Measurements from ENCODE around the gene ANKIB1.

The ANKIB1 gene

GRCh38 chr7:92368741-92369140, 123.0 kb downstream of the ANKIB1 start:
- no peak for DNase-seq (ENCODE audit: low read depth in 2 of 2)
- TF ChIP-seq, protein P1, sequence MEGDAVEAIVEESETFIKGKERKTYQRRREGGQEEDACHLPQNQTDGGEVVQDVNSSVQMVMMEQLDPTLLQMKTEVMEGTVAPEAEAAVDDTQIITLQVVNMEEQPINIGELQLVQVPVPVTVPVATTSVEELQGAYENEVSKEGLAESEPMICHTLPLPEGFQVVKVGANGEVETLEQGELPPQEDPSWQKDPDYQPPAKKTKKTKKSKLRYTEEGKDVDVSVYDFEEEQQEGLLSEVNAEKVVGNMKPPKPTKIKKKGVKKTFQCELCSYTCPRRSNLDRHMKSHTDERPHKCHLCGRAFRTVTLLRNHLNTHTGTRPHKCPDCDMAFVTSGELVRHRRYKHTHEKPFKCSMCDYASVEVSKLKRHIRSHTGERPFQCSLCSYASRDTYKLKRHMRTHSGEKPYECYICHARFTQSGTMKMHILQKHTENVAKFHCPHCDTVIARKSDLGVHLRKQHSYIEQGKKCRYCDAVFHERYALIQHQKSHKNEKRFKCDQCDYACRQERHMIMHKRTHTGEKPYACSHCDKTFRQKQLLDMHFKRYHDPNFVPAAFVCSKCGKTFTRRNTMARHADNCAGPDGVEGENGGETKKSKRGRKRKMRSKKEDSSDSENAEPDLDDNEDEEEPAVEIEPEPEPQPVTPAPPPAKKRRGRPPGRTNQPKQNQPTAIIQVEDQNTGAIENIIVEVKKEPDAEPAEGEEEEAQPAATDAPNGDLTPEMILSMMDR (IDR thresholded peaks at IDR 0.05; ENCODE audit: low read depth, low read length), result no peak
- no peak overlapping the region for H3K4me3 ChIP-seq (replicated peaks in 1 of 2; ENCODE audit: low read depth in 2 of 2, low read length in 2 of 2)

DNA sequence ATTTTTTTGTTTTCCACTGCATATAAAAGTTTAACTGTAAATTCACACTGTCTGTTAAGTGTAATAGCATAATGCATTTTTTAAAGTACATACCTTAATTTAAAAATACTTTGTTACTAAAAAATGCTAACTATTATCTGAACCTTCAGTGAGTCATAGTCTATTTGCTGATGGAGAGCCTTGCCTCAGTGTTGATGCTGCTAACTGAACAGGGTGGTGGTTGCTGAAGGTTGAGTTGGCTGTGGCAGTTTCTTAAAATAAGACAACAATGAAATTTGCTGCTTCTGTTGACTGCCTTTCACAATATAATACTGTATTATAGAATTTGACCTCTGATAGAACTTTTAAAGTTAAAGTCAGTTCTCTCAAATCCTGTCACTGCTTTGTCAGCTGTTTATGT, 129.2 kb downstream of the ANKIB1 start:
- DNase-seq (ENCODE audit: low read depth in 2 of 2), result peak in 1 of 2 donors; percentile 19
- TF ChIP-seq, protein P1 (IDR thresholded peaks at IDR 0.05; ENCODE audit: low read depth, low read length), result no peak
- no peak overlapping the region for H3K4me3 ChIP-seq (replicated peaks in 1 of 2; ENCODE audit: low read depth in 2 of 2, low read length in 2 of 2)

DNA sequence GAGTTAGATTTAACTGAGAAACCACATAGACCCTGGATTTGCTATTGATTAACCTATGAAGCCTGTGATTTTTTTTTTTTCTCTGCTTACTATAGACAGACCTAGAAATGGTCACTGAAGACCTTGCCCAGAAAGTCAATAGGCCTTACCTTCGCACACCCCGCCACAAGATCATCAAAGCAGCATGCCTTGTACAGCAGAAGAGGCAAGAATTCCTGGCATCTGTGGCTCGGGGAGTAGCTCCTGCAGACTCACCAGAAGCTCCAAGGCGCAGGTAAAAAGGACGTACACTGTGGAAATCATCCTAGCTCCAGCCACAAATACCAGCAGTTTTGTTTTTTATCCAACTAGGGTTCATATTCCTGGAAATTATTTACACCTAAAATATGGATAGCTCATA, 145.3 kb downstream of the ANKIB1 start:
- no peak overlapping the region for H3K4me3 ChIP-seq (replicated peaks in 1 of 2; ENCODE audit: low read depth in 2 of 2, low read length in 2 of 2)
- no peak for DNase-seq (ENCODE audit: low read depth in 2 of 2)
- TF ChIP-seq, protein P1 (IDR thresholded peaks at IDR 0.05; ENCODE audit: low read depth, low read length), result no peak

GRCh38 chr7:92397542-92397941, 151.8 kb downstream of the ANKIB1 start:
- TF ChIP-seq, protein P1 (IDR thresholded peaks at IDR 0.05; ENCODE audit: low read depth, low read length), result no peak
- no peak for DNase-seq (ENCODE audit: low read depth in 2 of 2)
- H3K4me3 ChIP-seq (replicated peaks in 1 of 2; ENCODE audit: low read depth in 2 of 2, low read length in 2 of 2), result no peak overlapping the region

DNA sequence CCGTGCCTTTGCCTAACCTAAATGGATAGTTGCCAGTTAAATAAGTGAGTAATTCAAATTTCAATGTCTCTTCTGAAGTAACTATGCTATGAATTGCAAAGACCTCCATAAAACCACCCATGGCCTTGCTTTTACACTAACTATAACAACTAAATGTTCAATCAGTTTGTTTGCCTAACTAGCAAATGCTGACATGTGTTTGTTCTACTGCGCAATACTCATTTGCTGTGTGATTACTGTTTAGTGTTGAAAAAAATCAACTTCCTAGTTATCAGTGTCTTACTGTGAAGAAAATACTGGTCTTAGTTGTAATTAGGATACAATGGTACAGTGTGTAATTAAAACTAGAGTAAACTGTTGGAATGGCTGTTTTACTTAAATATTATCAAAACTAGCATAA, 154.2 kb downstream of the ANKIB1 start:
- no peak overlapping the region for H3K4me3 ChIP-seq (replicated peaks in 1 of 2; ENCODE audit: low read depth in 2 of 2, low read length in 2 of 2)
- no peak for DNase-seq (ENCODE audit: low read depth in 2 of 2)
- TF ChIP-seq, protein P1 (IDR thresholded peaks at IDR 0.05; ENCODE audit: low read depth, low read length), result no peak

GRCh38 chr7:92402920-92403759, 157.4 kb downstream of the ANKIB1 start:
- TF ChIP-seq, protein P1 (IDR thresholded peaks at IDR 0.05; ENCODE audit: low read depth, low read length), result no peak
- no peak overlapping the region for H3K4me3 ChIP-seq (replicated peaks in 1 of 2; ENCODE audit: low read depth in 2 of 2, low read length in 2 of 2)
- peak; percentile 36 to 58 for DNase-seq (ENCODE audit: low read depth in 2 of 2)

- no peak overlapping the region for H3K4me3 ChIP-seq (replicated peaks in 1 of 2; ENCODE audit: low read depth in 2 of 2, low read length in 2 of 2)
- no peak for DNase-seq (ENCODE audit: low read depth in 2 of 2)
- TF ChIP-seq, protein P1 (IDR thresholded peaks at IDR 0.05; ENCODE audit: low read depth, low read length), result no peak
Observed at GRCh38 chr7:92403760-92404074, 157.9 kb downstream of the ANKIB1 start.

All from cardiac fibroblast (primary cell).